Activated T-helper 1 cell treated with anti-CD3 and anti-CD28 coated beads, Interleukin-12 subunit alpha, Interleukin-12 subunit beta, Interleukin-2, Interleukin-4 antibody, amounts not matched to agents 30 ng/mL and 10 ng/mL and 1 ng/mL, durations not matched to agents 14 hours and 24 hours and 36 hours (primary cell): Measurements from ENCODE around the gene FCGR2B. TPM values are rescaled to one million over a fixed set of nuclear protein-coding genes. Genes with fewer than 3 reads are reported as not detected.
"Not testable (repeated sequence)": the region's sequence is repeated elsewhere in the genome, so short reads cannot be mapped to it uniquely, and the experiment has no call there.

Experiments used
- DNase-seq: peaks from one replicate; pipeline ENCODE4 v3.0.0; 2021; ENCODE audit warnings: low spot score
- H3K27ac Mint-ChIP-seq: one replicate; pipeline ENCODE4 v1.8.0; 2021; ENCODE audit warnings: mild to moderate bottlenecking, mixed read lengths
- H3K27me3 Mint-ChIP-seq: one replicate; pipeline ENCODE4 v1.8.0; 2022; ENCODE audit warnings: mild to moderate bottlenecking, moderate library complexity, mixed read lengths; ENCODE audit not compliant: insufficient read depth
- H3K36me3 Mint-ChIP-seq: one replicate; pipeline ENCODE4 v1.8.0; 2021; ENCODE audit warnings: low read depth, mixed read lengths
- H3K4me1 Mint-ChIP-seq: one replicate; pipeline ENCODE4 v1.8.0; 2021; ENCODE audit warnings: low read depth, mixed read lengths
- H3K4me3 Mint-ChIP-seq: one replicate; pipeline ENCODE4 v1.8.0; 2021; ENCODE audit warnings: mild to moderate bottlenecking, moderate library complexity, mixed read lengths
- H3K9me3 Mint-ChIP-seq: one replicate; pipeline ENCODE4 v1.8.0; 2021; ENCODE audit warnings: mixed read lengths
- intact Hi-C: fragments of 100-400 bp; cut with micrococcal nuclease; formaldehyde crosslinking; loops from one replicate; pipeline ENCODE4 v1.15.1; 2024
- total RNA-seq: library from RNA; stranded (reverse); gene quantifications from 2 replicates; pipeline ENCODE4 v1.2.3, GENCODE V29; 2022

Gene FCGR2B
- total RNA-seq, 1 donor from 2014 or later, result not detected

DNA sequence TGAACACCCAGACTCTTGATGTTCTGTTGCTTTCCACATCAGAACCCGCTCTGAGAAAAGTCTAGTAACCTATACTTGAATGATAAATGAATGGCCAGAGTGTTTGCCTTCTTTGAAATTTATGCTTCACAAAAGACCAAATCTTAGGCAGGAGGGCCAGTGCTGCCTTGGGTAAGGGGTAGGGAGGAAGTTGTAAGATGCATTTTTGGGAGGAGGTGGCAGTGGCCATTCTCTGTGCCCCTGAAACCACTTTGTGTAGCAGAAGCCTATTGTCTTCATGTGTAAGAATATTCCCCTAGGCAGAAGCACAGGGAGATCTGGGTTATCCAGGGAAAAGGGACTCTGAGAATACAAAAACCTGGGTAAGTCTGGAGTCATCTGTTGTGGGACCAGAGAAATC, 626 bp downstream of the FCGR2B start:
- intact Hi-C loops, H3K4me1 Mint-ChIP-seq, H3K36me3 Mint-ChIP-seq: not testable (repeated sequence)

DNA sequence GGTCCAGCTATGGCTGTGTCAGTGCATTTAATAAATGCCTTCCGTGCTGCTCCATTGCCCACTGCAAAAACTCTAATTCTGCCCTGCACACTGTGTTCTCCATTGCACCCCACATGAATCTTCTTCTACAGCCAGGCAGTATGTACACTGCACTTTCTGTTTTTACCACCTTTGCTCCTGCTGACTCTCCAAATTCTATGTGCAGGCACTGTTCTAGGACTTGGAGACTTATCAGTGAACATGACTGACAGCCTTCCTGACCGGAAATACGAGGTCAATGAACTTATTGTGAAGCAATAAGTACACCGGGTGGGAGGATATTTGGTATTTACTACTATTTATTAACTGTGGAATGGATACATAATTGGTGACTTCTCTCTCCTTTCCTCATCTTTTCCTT, 1.7 kb downstream of the FCGR2B start:
- H3K27me3 Mint-ChIP-seq, H3K36me3 Mint-ChIP-seq, intact Hi-C loops, DNase-seq, H3K9me3 Mint-ChIP-seq, H3K27ac Mint-ChIP-seq, H3K4me3 Mint-ChIP-seq, H3K4me1 Mint-ChIP-seq: not testable (repeated sequence)

More for the DNA sequence above, 626 bp downstream of the FCGR2B start:
- H3K27me3 Mint-ChIP-seq, H3K9me3 Mint-ChIP-seq, H3K27ac Mint-ChIP-seq, H3K4me3 Mint-ChIP-seq, DNase-seq: not testable (repeated sequence)

DNA sequence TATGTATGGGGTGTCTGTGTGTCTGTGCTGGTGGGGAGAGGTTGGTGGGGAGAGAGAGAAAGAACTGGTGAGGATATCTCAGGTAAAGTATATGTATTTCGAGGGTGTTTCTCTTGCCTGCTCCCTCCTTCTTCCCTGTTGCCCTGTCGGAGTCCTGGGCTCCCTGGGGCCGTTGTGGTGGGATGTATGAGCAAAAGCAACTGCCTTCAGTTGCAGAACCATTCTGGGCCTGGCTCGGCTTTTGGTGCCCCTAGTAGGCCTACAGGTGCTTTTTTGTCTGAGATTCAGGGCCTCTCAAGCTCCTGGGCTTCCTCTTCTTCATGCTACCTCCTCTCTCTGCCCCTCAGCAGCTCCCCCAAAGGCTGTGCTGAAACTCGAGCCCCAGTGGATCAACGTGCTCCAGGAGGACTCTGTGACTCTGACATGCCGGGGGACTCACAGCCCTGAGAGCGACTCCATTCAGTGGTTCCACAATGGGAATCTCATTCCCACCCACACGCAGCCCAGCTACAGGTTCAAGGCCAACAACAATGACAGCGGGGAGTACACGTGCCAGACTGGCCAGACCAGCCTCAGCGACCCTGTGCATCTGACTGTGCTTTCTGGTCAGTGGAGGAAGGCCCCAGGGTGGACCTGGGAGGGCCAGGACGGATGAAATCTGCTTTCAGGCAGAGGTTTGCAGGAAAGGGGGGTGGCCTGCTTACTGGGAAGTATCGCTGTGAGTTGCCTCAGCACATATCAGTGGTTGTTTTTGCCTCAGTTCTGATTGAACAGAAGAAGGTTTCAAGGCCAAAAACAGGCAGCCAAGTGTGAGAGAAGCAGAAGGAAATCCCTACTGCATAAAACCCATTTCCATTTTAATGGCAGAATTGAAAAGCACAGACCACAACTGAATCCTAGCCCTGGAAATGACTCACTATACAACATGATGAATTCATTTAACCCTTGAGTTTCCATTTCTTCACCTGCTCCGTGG, 8.4 kb downstream of the FCGR2B start:
- intact Hi-C loops, H3K36me3 Mint-ChIP-seq, H3K4me1 Mint-ChIP-seq, DNase-seq, H3K27me3 Mint-ChIP-seq, H3K4me3 Mint-ChIP-seq, H3K9me3 Mint-ChIP-seq, H3K27ac Mint-ChIP-seq: not testable (repeated sequence)

DNA sequence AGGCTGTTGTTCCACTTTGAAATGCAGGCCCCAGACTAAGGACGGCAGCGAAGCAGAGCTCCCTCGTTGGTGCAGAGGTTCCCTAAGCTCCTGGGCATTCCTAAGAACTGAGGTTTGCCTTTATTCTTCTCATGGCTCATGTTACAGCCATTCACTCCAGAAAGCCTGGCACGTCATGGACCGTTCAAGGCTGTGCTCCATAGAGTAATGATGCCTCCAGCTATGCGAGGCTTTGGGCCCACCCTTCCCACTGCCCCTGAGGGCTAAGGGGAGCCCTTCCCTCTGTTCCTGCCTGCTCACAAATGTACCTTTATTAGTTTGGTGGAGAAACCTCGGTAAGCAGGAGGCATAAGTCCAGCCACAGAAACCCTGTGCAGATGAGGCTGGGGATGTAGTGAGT, 10.5 kb downstream of the FCGR2B start:
- DNase-seq, H3K4me3 Mint-ChIP-seq, H3K4me1 Mint-ChIP-seq, H3K36me3 Mint-ChIP-seq, H3K27me3 Mint-ChIP-seq, intact Hi-C loops, H3K27ac Mint-ChIP-seq, H3K9me3 Mint-ChIP-seq: not testable (repeated sequence)

DNA sequence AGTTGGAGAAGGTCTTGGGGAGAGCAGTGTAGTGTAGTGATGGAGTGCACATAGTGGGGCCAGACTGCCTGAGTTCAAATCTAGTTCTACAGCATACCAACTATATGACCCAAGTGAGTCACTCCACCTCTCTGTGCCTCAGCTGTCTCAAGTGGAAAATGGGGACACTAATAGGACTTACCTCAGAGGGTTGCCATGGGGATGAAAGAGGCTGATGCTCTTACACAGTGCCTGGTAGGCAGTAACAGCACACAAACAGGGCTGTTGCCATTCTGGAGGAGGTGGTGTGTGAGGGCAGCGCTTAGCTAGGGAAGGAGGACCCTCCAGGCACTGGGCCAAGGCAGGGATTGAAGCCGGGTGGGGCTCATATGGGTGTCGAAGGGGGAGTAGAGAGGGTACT, 11.5 kb downstream of the FCGR2B start:
- H3K4me1 Mint-ChIP-seq, H3K9me3 Mint-ChIP-seq, H3K27ac Mint-ChIP-seq, H3K36me3 Mint-ChIP-seq, intact Hi-C loops, DNase-seq, H3K27me3 Mint-ChIP-seq, H3K4me3 Mint-ChIP-seq: not testable (repeated sequence)

DNA sequence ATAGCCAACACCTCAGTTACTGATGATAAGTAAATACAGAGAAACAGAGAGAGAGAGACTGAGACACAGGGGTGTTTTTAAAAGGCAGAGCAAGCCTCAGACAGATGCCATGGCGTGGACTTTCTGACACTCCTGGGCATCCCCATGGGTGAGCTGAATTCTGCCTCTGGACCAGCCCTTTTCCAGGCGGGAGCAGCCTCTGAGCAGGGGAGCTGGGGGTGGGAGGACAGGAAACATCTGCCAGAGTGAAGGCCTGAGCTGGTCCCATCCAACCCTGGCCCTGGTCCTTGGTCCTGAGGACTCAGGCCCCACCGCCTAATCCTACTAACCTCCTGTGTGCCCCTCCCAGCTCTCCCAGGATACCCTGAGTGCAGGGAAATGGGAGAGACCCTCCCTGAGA, 12.0 kb downstream of the FCGR2B start:
- H3K36me3 Mint-ChIP-seq, H3K27me3 Mint-ChIP-seq, H3K4me3 Mint-ChIP-seq, intact Hi-C loops, H3K27ac Mint-ChIP-seq, H3K4me1 Mint-ChIP-seq, DNase-seq, H3K9me3 Mint-ChIP-seq: not testable (repeated sequence)

DNA sequence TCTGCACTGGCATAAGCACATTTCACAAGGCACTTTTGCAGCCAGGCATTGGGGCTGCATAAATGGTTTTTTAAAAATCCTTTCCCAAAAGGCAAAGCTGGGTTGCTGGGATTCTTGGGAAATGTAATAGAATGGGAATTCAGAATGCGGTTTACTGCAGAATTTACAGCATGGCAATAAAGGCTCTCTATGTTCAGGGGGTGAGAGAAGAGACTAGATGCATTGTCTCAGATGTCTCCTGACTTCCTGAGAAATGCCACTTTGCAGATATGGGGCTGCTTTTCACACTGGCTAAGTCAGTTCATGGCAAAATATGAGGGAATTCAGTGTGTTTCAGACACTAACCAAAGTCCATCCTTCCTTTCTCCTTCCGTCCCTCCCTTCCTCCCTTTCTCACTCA, 13.5 kb downstream of the FCGR2B start:
- no peaks in the 10 kb centered on the region for H3K4me1 Mint-ChIP-seq
- H3K27me3 Mint-ChIP-seq, result peaks cover 5% of the 10 kb centered on the region
- H3K9me3 Mint-ChIP-seq, result no peaks in the 10 kb centered on the region
- no peak overlapping the region for H3K4me3 Mint-ChIP-seq
- H3K36me3 Mint-ChIP-seq, result no peaks in the 10 kb centered on the region
- intact Hi-C loops, result no loop called here
- no peak for DNase-seq
- no peak overlapping the region for H3K27ac Mint-ChIP-seq

DNA sequence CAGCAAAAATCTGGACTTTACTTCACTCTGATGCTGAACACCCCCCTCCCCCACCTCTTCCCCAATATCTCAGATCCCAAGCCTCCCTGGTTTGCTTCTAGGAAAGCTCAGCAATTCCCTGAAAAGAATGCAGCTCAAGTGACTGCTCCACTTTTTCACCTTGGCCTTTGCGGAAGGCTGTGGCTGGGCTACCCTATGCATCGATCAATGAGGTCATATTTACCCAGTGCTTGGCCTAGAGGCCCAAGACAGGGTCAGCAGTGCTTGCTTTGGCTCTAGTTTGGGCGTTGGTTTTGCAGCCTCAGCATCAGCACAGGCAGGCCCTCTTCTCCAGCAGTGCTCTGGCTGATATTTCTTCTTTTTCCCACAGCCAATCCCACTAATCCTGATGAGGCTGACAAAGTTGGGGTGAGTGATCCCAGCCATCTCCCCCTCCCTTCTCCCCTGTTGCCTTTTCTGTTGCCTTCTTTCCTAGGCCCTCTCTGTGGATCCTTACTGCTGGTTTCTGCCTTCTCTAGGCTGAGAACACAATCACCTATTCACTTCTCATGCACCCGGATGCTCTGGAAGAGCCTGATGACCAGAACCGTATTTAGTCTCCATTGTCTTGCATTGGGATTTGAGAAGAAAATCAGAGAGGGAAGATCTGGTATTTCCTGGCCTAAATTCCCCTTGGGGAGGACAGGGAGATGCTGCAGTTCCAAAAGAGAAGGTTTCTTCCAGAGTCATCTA, 14.2 kb downstream of the FCGR2B start:
- H3K36me3 Mint-ChIP-seq, result no peaks in the 10 kb centered on the region
- peaks cover 10% of the 10 kb centered on the region for H3K27me3 Mint-ChIP-seq
- H3K9me3 Mint-ChIP-seq, result no peaks in the 10 kb centered on the region
- DNase-seq, result no peak
- H3K4me1 Mint-ChIP-seq, result no peaks in the 10 kb centered on the region
- intact Hi-C loops, result no loop called here
- H3K4me3 Mint-ChIP-seq, result no peak overlapping the region
- no peak overlapping the region for H3K27ac Mint-ChIP-seq

DNA sequence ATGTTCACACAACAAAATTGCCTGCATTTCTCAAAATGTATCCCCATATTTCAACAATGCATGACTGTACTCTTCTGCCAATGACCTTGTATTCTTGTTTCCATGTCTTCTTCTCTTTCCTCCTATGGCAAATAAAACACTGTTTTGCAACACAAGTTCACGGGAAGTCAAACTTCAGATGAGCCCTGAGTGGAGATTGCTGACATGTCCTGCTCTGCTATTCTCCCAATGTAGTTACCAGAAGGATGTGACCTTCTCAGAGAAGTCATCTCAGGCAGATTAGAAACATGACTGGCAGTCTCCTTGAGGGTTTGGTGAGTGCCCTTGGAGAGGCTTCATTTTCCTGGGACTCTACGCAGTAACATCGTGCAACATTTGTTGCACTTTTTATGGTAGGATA, 15.6 kb downstream of the FCGR2B start:
- no peaks in the 10 kb centered on the region for H3K36me3 Mint-ChIP-seq
- DNase-seq, result no peak
- no peaks in the 10 kb centered on the region for H3K9me3 Mint-ChIP-seq
- H3K27me3 Mint-ChIP-seq, result peaks cover 16% of the 10 kb centered on the region
- no peak overlapping the region for H3K27ac Mint-ChIP-seq
- no peak overlapping the region for H3K4me3 Mint-ChIP-seq
- intact Hi-C loops, result no loop called here
- H3K4me1 Mint-ChIP-seq, result no peaks in the 10 kb centered on the region

DNA sequence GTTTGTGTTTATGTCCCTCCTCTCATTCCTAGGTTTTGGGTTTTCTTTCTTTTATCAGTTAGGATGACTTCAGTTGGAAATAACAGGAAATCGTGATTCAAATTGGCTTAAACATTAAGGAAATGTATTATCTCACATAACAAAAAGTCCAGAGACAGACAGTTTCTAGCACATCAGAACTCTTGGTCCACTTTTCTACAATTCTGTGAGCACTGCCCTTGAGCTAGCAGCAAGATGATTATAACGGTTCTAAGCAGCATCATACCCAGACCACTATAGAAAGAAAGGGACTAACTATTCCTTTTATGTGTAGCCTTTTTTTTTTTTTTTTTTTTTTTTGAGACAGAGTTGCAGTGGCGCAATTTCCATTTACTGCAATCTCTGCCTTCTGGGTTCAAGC, 18.9 kb downstream of the FCGR2B start:
- H3K4me3 Mint-ChIP-seq, result no peak overlapping the region
- no peak overlapping the region for H3K27ac Mint-ChIP-seq
- intact Hi-C loops, result no loop called here
- peaks cover 32% of the 10 kb centered on the region for H3K27me3 Mint-ChIP-seq
- no peak for DNase-seq
- no peaks in the 10 kb centered on the region for H3K36me3 Mint-ChIP-seq
- H3K4me1 Mint-ChIP-seq, result no peaks in the 10 kb centered on the region
- H3K9me3 Mint-ChIP-seq, result no peaks in the 10 kb centered on the region

DNA sequence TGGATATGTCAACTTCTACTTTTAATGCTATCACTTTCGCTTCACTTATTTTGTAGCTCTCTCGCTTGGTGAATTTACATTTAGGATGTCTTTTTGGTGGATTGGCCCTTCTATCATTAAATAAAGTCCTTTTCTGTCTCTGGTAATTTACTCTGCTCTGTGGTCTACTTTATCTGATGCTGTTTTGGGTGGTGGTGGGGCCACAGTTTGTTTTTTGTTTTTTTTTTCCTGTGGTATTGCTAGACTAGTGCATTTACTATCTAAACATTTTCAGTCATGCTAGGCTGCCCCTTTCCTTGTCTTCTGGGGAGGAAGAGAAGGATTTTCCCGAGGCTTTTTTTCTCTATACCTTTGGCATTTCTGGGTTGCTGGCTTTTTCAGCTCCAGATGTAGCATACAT, 26.0 kb downstream of the FCGR2B start:
- Mint-ChIP-seq H3K27ac (no peak overlapping the region), H3K4me1 (no peaks in the 10 kb centered on the region), H3K36me3 (no peaks in the 10 kb centered on the region), H3K4me3 (no peak overlapping the region), H3K27me3 (peaks cover 22% of the 10 kb centered on the region), H3K9me3 (no peaks in the 10 kb centered on the region)
- DNase-seq, result no peak
- intact Hi-C loops, result no loop called here

DNA sequence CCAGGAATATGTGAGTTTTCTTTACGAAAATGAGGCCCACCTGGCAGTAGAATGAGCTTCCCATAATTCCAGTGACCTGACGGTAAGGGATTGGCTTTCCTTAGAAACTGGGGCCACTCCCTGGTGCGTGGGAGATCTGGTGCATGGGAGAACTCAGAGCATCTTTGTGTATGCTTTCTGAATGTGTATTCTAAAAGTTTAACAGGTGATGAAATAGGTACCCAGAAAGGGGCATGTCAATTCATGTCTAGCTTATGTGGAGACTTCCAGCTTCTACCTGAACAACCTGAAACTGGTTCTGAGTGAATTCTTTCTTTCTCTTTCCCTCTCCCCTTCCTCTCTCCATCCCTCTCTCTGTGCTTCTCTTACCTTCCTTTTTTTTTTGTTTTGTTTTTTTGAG, 28.9 kb downstream of the FCGR2B start:
- no peaks in the 10 kb centered on the region for H3K4me1 Mint-ChIP-seq
- H3K4me3 Mint-ChIP-seq, result no peak overlapping the region
- peaks cover 10% of the 10 kb centered on the region for H3K9me3 Mint-ChIP-seq
- no peak for DNase-seq
- intact Hi-C loops, result no loop called here
- no peaks in the 10 kb centered on the region for H3K36me3 Mint-ChIP-seq
- H3K27ac Mint-ChIP-seq, result no peak overlapping the region
- peaks cover 28% of the 10 kb centered on the region for H3K27me3 Mint-ChIP-seq

DNA sequence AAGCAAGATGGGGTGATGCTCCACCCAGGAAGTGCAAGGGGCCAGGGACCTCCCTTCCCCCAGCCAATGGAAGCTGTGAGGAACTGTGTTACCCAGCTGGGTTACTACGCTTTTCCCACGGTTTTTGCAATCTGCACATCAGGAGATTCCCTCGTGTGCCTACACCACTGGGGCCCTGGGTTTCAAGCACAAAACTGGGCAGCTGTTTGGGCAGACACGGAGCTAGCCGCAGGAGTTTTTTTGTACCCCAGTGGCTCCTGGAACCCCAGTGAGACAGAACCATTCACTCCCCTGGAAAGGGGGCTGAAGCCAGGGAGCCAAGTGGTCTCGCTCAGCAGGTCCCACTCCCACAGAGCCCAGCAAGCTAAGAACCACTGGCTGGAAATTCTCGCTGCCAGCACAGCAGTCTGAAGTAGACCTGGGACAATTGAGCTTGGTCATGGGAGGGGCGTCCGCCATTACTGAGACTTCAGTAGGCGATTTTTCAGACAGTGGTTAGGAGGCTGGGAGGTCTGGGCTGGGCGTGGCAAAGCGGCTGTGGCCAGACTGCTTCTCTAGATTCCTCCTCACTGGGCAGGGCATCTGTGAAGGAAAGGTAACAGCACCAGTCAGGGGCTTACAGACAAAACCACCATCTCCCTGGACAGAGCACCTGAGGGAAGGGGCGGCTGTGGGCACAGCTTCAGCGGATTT, 30.2 kb downstream of the FCGR2B start:
- H3K27me3 Mint-ChIP-seq, result peaks cover 38% of the 10 kb centered on the region
- H3K4me3 Mint-ChIP-seq, result not testable (repeated sequence)

More for the DNA sequence above, 30.2 kb downstream of the FCGR2B start:
- H3K9me3 Mint-ChIP-seq, result peaks cover 10% of the 10 kb centered on the region
- intact Hi-C loops, H3K36me3 Mint-ChIP-seq, H3K27ac Mint-ChIP-seq, H3K4me1 Mint-ChIP-seq, DNase-seq: not testable (repeated sequence)
